Measurements from ENCODE around the gene HDAC9. TPM values are rescaled to one million over a fixed set of nuclear protein-coding genes. Genes with fewer than 3 reads are reported as not detected.

HDAC9 gene
- total and polyA plus RNA-seq, 2 of the 13 experiments (the other 11 are each of a cell fraction or from before 2014, with no cell fraction given), result 0.05 to 0.07 TPM

- ATAC-seq, result no peak
- no peak overlapping the region for H3K9ac ChIP-seq (ENCODE audit: insufficient read depth, low read depth, low read length)
- CTCF ChIA-PET (ENCODE audit: low intra/inter-chr PET ratio, low total read pairs), result no interaction called here
- H3K79me2 ChIP-seq (ENCODE audit: insufficient read depth, low read length), result no peaks in the 10 kb centered on the region
- no peak overlapping the region for H3K4me3 ChIP-seq (replicated peaks in 1 of 3; ENCODE audit: insufficient read depth in 1 of 3, low read depth in 2 of 3, low read length in 3 of 3)
- no peak for FAIRE-seq
- POLR2A ChIA-PET, result no interaction called here
- 0% methylated on average over 1 of the region's 1 CpG for WGBS (ENCODE audit: low lambda C conversion rate)
- H3K27ac ChIP-seq (ENCODE audit: extremely low read length, insufficient read depth, low read length), result no peak overlapping the region
- in situ Hi-C loops (cut with HindIII; ENCODE audit: extremely low pct_ligation_motif_present, low pct_unique_long_range_greater_than_20kb), result no loop called here
- H3K4me1 ChIP-seq (ENCODE audit: insufficient read depth, low read length), result no peaks in the 10 kb centered on the region
- no peak overlapping the region for H3K4me2 ChIP-seq (ENCODE audit: low read depth, low read length)
- H3K9me3 ChIP-seq (ENCODE audit: low read length), result peaks cover 55% of the 10 kb centered on the region
- no peak for DNase-seq (ENCODE audit: low spot score)
- intact Hi-C loops (cut with micrococcal nuclease; ENCODE audit: unreplicated experiment), result no loop called here
- H3K36me3 ChIP-seq (replicated peaks in 1 of 2; ENCODE audit: control insufficient read depth in 1 of 2, insufficient read depth in 2 of 2, low read length in 2 of 2), result no peaks in the 10 kb centered on the region
- no peaks in the 10 kb centered on the region for H4K20me1 ChIP-seq (ENCODE audit: insufficient read depth, low read length)
- no peaks in the 10 kb centered on the region for H3K27me3 ChIP-seq (ENCODE audit: control insufficient read depth in 1 of 2, insufficient read depth in 2 of 2, low read length in 2 of 2)
- no TSS peak for BruUV-seq (replicated peaks)
- no peak overlapping the region for H2AFZ ChIP-seq (ENCODE audit: low read length)
- TF ChIP-seq CHD4 (IDR thresholded peaks at IDR 0.05; ENCODE audit: borderline replicate concordance, low read length) (no peak), ZNF282 (IDR thresholded peaks at IDR 0.05; ENCODE audit: partially characterized antibody) (no peak), ZNF407 (CRISPR knock-in tag; IDR thresholded peaks at IDR 0.05; ENCODE audit: not compliant biosample characterization) (no peak), GATAD1 (CRISPR knock-in tag; IDR thresholded peaks at IDR 0.05) (no peak), RBAK (CRISPR knock-in tag; IDR thresholded peaks at IDR 0.05) (no peak), THYN1 (CRISPR knock-in tag; IDR thresholded peaks at IDR 0.05; ENCODE audit: borderline replicate concordance, low read depth) (no peak), ZBTB34 (CRISPR knock-in tag; IDR thresholded peaks at IDR 0.05) (no peak), ZNF484 (CRISPR knock-in tag; IDR thresholded peaks at IDR 0.05; ENCODE audit: borderline replicate concordance, low read depth) (no peak), SALL2 (CRISPR knock-in tag; IDR thresholded peaks at IDR 0.05) (no peak), SOX5 (CRISPR knock-in tag; IDR thresholded peaks at IDR 0.05; ENCODE audit: borderline replicate concordance) (no peak), ZNF281 (CRISPR knock-in tag; IDR thresholded peaks at IDR 0.05; ENCODE audit: borderline replicate concordance) (no peak)
These were observed 277.0 kb downstream of the HDAC9 start for GRCh38 chr7:18772567-18772965.
